K562 (cell line): ENCODE results near the gene PIEZO2. TPM values are rescaled to one million over a fixed set of nuclear protein-coding genes. Genes with fewer than 3 reads are reported as not detected.

Source experiments
- ATAC-seq: fragments of 200-7000 bp; cut with Tn5 transposase; 3 replicates; pipeline ENCODE4 v1.9.1; 2020; ENCODE audit warnings: moderate library complexity
- BruUV-seq: library from RNA; stranded (reverse); fragments of 400-500 nt; replicated peaks from 2 replicates; lab custom pipeline; 2021; lab: Mats Ljungman, UMichigan
- CTCF ChIA-PET: fragments of 300-600 bp; formaldehyde crosslinking; extraction: SDS; loops from one replicate; lab custom pipeline; 2021; ENCODE audit warnings: low intra/inter-chr PET ratio; lab: Yijun Ruan, JAX
- POLR2A ChIA-PET: fragments of 300-600, 350-650 bp; sonication (Branson Sonifier 250); formaldehyde crosslinking; extraction: SDS; loops from one replicate; lab custom pipeline; 2021; ENCODE audit warnings: antibody characterized with exemption, inconsistent platforms; lab: Yijun Ruan, JAX
- DNase-seq, 4 experiments: peaks; one replicate each; pipeline versions ENCODE4 v3.0.0 to v3.0.0-alpha.2; 2011 to 2018; ENCODE audit warnings: low spot score in 3 of 4, mixed read lengths in 3 of 4; ENCODE audit errors: extremely low read depth in 1 of 4
- FAIRE-seq: peaks from 2 replicates; lab custom pipeline; 2011; peaks lifted over from hg19 to GRCh38; lab: Jason Lieb, UNC
- H2AFZ ChIP-seq: 2 replicates; pipeline ENCODE4 v1.6.0; 2011; ENCODE audit warnings: low read depth, low read length, control low read depth, inconsistent platforms
- H3K27ac ChIP-seq: fragments of 200-600 bp; 3 replicates; pipeline ENCODE4 v1.8.0; 2011; ENCODE audit warnings: low read depth, mild to moderate bottlenecking, control low read depth, inconsistent platforms, low read length, moderate library complexity, mixed read lengths; ENCODE audit errors: extremely low read depth
- H3K27me3 ChIP-seq, 2 experiments: fragments of 300-600 bp in 1 of 2; 2 replicates in 1 of 2; 3 replicates in 1 of 2; pipeline versions ENCODE4 v1.6.0 to v1.8.0; 2011; ENCODE audit warnings: inconsistent platforms in 2 of 2, low read length in 2 of 2, mild to moderate bottlenecking in 1 of 2, mixed read lengths in 1 of 2, moderate library complexity in 1 of 2; ENCODE audit not compliant: control insufficient read depth in 2 of 2, insufficient read depth in 2 of 2
- H3K36me3 ChIP-seq: fragments of 300-600 bp; 3 replicates; pipeline ENCODE4 v1.8.0; 2011; ENCODE audit warnings: mild to moderate bottlenecking, low read length, inconsistent platforms; ENCODE audit not compliant: control insufficient read depth, insufficient read depth
- H3K4me1 ChIP-seq, 2 experiments: fragments of 200-600 bp in 1 of 2; replicated peaks in 1 of 2; 2 replicates in 1 of 2; 3 replicates in 1 of 2; pipeline versions ENCODE4 v1.5.1 to v1.8.0; 2011; ENCODE audit warnings: inconsistent platforms in 2 of 2, low read length in 2 of 2, mild to moderate bottlenecking in 1 of 2, mixed read lengths in 1 of 2, moderate library complexity in 1 of 2; ENCODE audit not compliant: control insufficient read depth in 2 of 2, insufficient read depth in 2 of 2
- H3K4me2 ChIP-seq: 2 replicates; pipeline ENCODE4 v1.6.1; 2011; ENCODE audit warnings: low read length, control low read depth, inconsistent platforms, mixed read lengths; ENCODE audit not compliant: insufficient read depth
- H3K4me3 ChIP-seq: fragments of 200-600 bp; sonication (generic), shearing (Covaris generic); 2 replicates; pipeline ENCODE4 v1.5.1; 2016; ENCODE audit warnings: control low read depth, inconsistent platforms
- H3K79me2 ChIP-seq: fragments of 200-600 bp; 3 replicates; pipeline ENCODE4 v1.8.0; 2011; ENCODE audit warnings: low read length, inconsistent platforms; ENCODE audit not compliant: control insufficient read depth, insufficient read depth
- H3K9ac ChIP-seq, 2 experiments: 2 replicates each; pipeline versions ENCODE4 v1.6.0 to v1.6.1; 2011; ENCODE audit warnings: low read depth in 2 of 2, low read length in 2 of 2, control low read depth in 1 of 2, inconsistent platforms in 1 of 2, mild to moderate bottlenecking in 1 of 2, mixed read lengths in 1 of 2; ENCODE audit not compliant: insufficient read depth in 1 of 2
- H3K9me1 ChIP-seq: one replicate; pipeline ENCODE4 v1.6.0; 2011; ENCODE audit warnings: inconsistent platforms, mild to moderate bottlenecking, low read length, moderate library complexity; ENCODE audit not compliant: control insufficient read depth, insufficient read depth
- H3K9me3 ChIP-seq: replicated peaks from 2 replicates; pipeline ENCODE4 v1.5.1; 2011; ENCODE audit warnings: low read depth, low read length, inconsistent platforms; ENCODE audit not compliant: control insufficient read depth, insufficient read depth
- H4K20me1 ChIP-seq: replicated peaks from 2 replicates; pipeline ENCODE4 v1.6.1; 2011; ENCODE audit warnings: low read length, inconsistent platforms, mixed read lengths; ENCODE audit not compliant: control insufficient read depth, insufficient read depth
- CHAMP1 ChIP-seq: fragments of 450-650 bp; IDR thresholded peaks from 2 replicates; pipeline ENCODE4 v1.6.1; 2016; ENCODE audit warnings: mild to moderate bottlenecking
- CREM ChIP-seq: IDR thresholded peaks from 2 replicates; pipeline ENCODE4 v1.6.1; 2014; ENCODE audit warnings: antibody characterized with exemption, low read depth
- CTCFL ChIP-seq: IDR thresholded peaks from 2 replicates; pipeline ENCODE4 v1.6.1; 2011; ENCODE audit warnings: borderline replicate concordance, low read depth, mild to moderate bottlenecking, moderate library complexity, low read length; ENCODE audit not compliant: insufficient read depth, poor library complexity, severe bottlenecking
- FOSL1 ChIP-seq: fragments of 200-800 bp; sonication (Bioruptor generic); conservative IDR thresholded peaks from 2 replicates; pipeline ENCODE4 v1.6.1; 2016; ENCODE audit warnings: missing genetic modification characterization, missing compliant biosample characterization
- HNRNPLL ChIP-seq: fragments of 200-400 bp; formaldehyde crosslinking; IDR thresholded peaks from 2 replicates; pipeline ENCODE4 v1.6.1; 2017; ENCODE audit warnings: low read length, low read depth, mild to moderate bottlenecking; ENCODE audit not compliant: poor library complexity, severe bottlenecking
- NELFE ChIP-seq: IDR thresholded peaks from 2 replicates; pipeline ENCODE4 v1.6.1; 2011; ENCODE audit warnings: mild to moderate bottlenecking; ENCODE audit not compliant: insufficient read depth, insufficient read length
- SIN3B ChIP-seq: fragments of 450-650 bp; IDR thresholded peaks from 2 replicates; pipeline ENCODE4 v1.6.1; 2017; ENCODE audit warnings: low read depth, mild to moderate bottlenecking, moderate library complexity
- TAF15 ChIP-seq: fragments of 200-400 bp; formaldehyde crosslinking; IDR thresholded peaks from 2 replicates; pipeline ENCODE4 v1.6.1; 2017; ENCODE audit warnings: mild to moderate bottlenecking, low read depth, low read length, moderate library complexity
- TCF3 ChIP-seq: sonication (generic); formaldehyde crosslinking; IDR thresholded peaks from 2 replicates; pipeline ENCODE4 v1.4.0; 2020; ENCODE audit warnings: mild to moderate bottlenecking, missing genetic modification reagents
- THAP7 ChIP-seq: fragments of 250-450 bp; sonication (Bioruptor Pico); IDR thresholded peaks from 2 replicates; pipeline ENCODE4 v1.5.0; 2021
- ZFPM2 ChIP-seq: fragments of 250-450 bp; sonication (Bioruptor Pico); IDR thresholded peaks from 2 replicates; pipeline ENCODE4 v1.5.1; 2022; ENCODE audit warnings: mild to moderate bottlenecking
- ZNF707 ChIP-seq: fragments of 250-450 bp; sonication (Bioruptor Pico); conservative IDR thresholded peaks from 2 replicates; pipeline ENCODE4 v1.8.0; 2022; ENCODE audit warnings: inconsistent platforms, mild to moderate bottlenecking, moderate library complexity
- WGBS: fragments of 100-300 bp; shearing (Covaris generic); methylation state at CpG from one replicate; pipeline ENCODE4 v1.1.6; 2016; ENCODE audit warnings: low coverage, mixed read lengths; ENCODE audit not compliant: insufficient coverage; ENCODE audit errors: missing lambda C conversion rate; 5-methylcytosine and 5-hydroxymethylcytosine counted together
- in situ Hi-C: fragments of 300-500 bp; cut with MboI; formaldehyde crosslinking; loops from 4 replicates; pipeline ENCODE4 v1.15.0; 2018; ENCODE audit warnings: inconsistent platforms, mixed read lengths
- intact Hi-C: fragments of 100-400 bp; cut with micrococcal nuclease; formaldehyde crosslinking; loops from 2 replicates; pipeline ENCODE4 v1.14.2; 2022
- polyA plus RNA-seq, 8 experiments: library from polyadenylated mRNA; depleted of rRNA in 4 of 8; stranded (reverse) in 5 of 8; unstranded in 3 of 8; fragments of >200 nt; fragmentation: Nextera tagmentation in 2 of 8; fragmentation: Illumina TruSeq in 1 of 8; extraction: Ambion mirVana in 2 of 8; extraction: Trizol in 1 of 8; gene quantifications; 2 replicates each; pipeline versions ENCODE4 v1.2.1 to v1.2.3, GENCODE V29; 2011 to 2014; ENCODE audit warnings: inconsistent platforms in 1 of 8, missing spikeins in 1 of 8
- total RNA-seq, 7 experiments: library from RNA; depleted of rRNA in 6 of 7; stranded (reverse); fragments of >200 nt in 6 of 7; fragmentation: Illumina TruSeq in 2 of 7; extraction: Trizol in 2 of 7; gene quantifications; 2 replicates each; pipeline versions ENCODE4 v1.2.1 to v1.2.3, GENCODE V29; 2011 to 2021; ENCODE audit warnings: low replicate concordance in 1 of 7

PIEZO2 gene
- total and polyA plus RNA-seq, 9 of the 15 experiments (the other 6 are each of a cell fraction or from before 2014, with no cell fraction given): 0.54 to 4.1 (median 2.0) TPM

GRCh38 chr18:11042247-11042646 lies 107.1 kb downstream of the PIEZO2 start:
- ATAC-seq (no peak), FAIRE-seq (no peak), DNase-seq (no peak)
- no TSS peak for BruUV-seq
- intact Hi-C loops: loop anchor here (5.0 kb wide), 1 partner anchor 255 kb away; no protein-coding TSS in a partner anchor
- Histone ChIP-seq H3K4me2 (no peak overlapping the region), H3K36me3 (no peaks in the 10 kb centered on the region), H3K9me3 (no peaks in the 10 kb centered on the region), H3K9ac (no peak overlapping the region), H3K79me2 (no peaks in the 10 kb centered on the region), H3K4me3 (no peak overlapping the region), H3K4me1 (no peaks in the 10 kb centered on the region), H2AFZ (no peak overlapping the region), H3K27me3 (no peaks in the 10 kb centered on the region; a peak in 1 of 5 replicates), H4K20me1 (no peaks in the 10 kb centered on the region; the same call in none of the 2 replicates), H3K9me1 (no peaks in the 10 kb centered on the region), H3K27ac (no peak overlapping the region)
- in situ Hi-C loops: no loop called here
- TF ChIP-seq FOSL1 (tag) (no peak), CREM (no peak), ZFPM2 (CRISPR knock-in tag) (no peak), NELFE (no peak), ZNF707 (CRISPR knock-in tag) (no peak), SIN3B (no peak), CTCFL (no peak), TAF15 (no peak), TCF3 (CRISPR knock-in tag) (no peak), HNRNPLL (no peak), CHAMP1 (no peak), THAP7 (no peak)
- WGBS: 0% methylated on average over 4 of the region's 4 CpGs
- POLR2A ChIA-PET: no interaction called here
- CTCF ChIA-PET: no interaction called here
